GM18505 (cell line): ENCODE results near the gene RCAN1.
"Not testable (repeated sequence)": the region's sequence is repeated elsewhere in the genome, so short reads cannot be mapped to it uniquely, and the experiment has no call there.

Experiments used
- ATAC-seq: cut with Tn5 transposase; IDR thresholded peaks from one replicate; pipeline ENCODE4 v1.9.1; 2021; ENCODE audit not compliant: unreplicated experiment
- POLR2A ChIP-seq: IDR thresholded peaks from 4 replicates; pipeline ENCODE4 v1.6.1; 2011; ENCODE audit warnings: borderline replicate concordance; ENCODE audit not compliant: insufficient read depth, insufficient read length; ENCODE audit errors: extremely low read depth

Gene RCAN1

DNA sequence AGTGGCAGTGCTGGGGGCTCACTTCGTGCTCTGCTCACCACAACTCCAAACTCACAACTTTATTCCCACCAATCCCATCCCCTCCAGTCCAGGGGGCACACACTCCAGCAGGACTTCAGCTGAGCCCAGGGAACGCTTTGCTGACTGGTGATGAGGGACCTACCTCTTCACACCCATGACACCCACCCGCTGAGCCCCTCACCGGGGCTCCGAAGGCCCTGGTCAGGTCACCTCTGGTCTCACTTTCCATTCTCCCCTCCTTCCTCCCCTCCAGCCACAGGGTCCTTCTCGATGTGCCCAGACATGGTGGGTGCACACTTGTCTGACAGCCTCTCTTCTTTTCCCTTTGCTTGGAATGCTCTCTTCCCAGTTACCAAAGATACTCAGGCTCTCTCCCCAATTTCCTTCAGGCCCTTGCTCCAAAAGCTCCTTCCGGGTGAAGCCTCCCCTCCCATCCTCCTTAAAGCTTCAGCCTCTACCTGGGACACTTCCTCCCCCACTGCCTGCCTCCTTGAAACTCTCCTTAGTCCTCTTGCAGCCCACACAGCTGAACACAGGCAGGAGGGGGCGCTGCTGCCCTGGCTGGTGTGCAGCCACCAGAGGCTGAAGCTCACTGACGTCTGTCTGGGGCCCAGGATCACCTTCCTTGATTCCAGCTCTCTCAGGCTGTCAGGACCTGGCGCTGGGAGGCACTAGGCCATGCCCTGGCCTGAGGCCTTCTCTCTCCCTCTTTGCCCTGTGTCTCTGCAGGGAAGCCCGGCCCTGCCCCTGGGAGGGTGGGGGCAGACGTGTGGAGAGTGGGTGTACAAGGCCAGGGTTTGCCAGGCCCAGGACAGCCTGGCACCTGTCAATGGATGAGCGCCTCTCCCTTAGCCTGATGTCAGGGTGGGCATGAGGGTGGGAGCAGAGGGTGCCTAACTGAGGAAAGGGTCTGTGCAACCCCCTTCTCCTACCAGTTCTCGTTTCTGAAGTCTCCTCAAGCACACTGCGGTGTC lies 104.5 kb downstream of the RCAN1 start:
- no peak for ATAC-seq
- no peak for TF ChIP-seq POLR2A

DNA sequence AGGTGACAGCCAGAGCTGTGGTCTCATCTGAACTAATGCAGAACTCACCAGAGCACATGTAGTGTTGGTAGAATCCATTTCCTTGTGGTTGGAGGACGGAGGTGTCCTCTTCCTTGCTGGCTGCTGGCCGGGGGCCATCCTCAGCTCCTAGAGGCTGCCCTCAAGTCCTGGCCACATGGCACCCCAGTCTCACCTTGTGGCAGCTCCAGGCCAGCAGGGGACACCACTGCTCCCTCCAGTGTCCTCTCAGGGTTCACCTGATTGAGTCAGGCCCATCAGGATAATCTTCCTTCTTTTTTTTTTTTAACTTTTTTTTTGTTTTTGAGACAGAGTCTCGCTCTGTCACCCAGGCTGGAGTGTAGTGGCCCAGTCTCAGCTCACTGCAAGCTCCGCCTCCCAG lies 105.8 kb downstream of the RCAN1 start:
- no peak for TF ChIP-seq POLR2A
- no peak for ATAC-seq

DNA sequence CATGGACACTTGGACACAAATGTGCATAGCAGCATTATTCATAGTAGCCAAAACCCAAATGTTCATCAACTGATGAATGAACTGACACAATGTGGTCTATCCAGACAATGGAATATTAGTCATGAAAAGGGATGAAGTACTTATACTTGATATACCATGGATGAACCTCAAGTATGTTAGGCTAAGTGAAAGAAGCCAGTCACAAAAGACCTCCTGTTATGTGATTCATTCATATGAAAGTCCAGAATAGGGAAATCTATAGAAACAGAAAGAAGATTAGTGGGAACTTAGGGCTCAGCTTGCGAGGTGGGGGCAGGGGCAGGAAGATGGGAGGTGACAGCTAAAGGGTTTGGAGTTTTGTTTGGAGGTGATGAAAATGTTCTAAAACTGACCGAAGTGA lies 110.3 kb downstream of the RCAN1 start:
- no peak for ATAC-seq
- TF ChIP-seq POLR2A = no peak

DNA sequence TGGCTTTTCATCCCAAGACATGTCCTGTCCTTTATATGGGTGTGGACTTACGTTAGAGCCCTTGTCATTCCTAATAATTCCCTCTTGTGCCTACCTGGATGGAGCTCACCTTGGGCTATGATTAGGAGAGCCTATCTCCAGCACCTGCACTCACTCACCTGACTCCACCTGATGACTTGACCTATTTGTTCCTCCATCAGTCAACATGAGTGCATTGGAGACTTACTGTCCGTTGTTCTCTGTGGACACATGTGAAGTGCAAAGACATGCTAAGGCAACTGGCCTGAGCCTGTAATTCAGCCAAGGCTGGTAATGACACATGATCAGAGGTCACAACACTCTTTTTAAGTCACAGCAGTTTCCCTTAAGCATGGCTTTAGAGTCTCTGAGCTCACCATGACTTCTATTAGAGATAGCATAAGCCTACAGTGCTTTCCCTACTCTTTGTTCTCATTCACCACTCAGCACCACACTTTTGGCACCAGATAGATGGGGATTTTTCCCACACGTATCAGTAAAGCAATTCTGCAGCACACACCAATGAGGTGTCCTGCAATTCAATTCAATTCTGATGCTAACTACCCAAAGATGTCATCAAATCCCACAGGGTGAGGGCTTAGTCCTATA lies 112.3 kb downstream of the RCAN1 start:
- TF ChIP-seq POLR2A = no peak
- ATAC-seq = no peak

DNA sequence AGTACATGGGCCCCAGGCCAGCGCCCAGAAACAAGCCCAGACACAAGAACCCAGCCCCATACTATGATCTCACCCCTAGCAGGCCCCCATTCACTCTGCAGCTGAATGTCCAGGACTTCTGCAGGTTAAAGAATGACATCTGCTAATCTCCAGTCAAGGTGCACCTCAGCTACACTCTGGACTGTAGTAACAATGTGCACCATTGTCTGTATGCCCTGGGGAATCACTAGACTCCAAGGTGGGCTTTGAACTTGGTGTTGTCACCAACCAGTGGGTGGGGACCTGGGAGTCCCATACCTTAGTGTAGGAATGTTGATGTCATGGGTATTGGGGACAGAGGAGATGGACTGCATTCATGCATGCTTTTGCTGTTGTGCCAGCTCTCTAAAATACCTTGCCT lies 113.2 kb downstream of the RCAN1 start:
- ATAC-seq = no peak
- TF ChIP-seq POLR2A = no peak

DNA sequence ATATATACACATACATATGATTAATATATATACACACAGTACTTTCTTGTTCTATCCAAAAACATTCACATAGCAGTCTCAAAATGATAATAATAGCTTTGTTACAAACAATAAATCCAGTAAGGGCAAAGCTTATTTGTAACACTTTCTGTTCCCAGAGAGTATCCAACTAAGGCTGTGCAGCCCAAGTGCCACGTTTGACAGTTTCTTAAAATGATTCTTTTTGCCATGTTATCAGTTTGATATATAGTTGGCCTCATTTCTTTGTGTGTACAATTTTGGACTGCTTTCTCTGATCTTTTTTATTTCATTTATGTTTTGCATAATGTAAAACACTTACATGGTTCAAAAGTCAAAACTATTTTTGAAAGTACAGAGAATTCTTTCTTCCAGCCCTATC lies 114.7 kb downstream of the RCAN1 start:
- ATAC-seq = no peak
- no peak for TF ChIP-seq POLR2A

DNA sequence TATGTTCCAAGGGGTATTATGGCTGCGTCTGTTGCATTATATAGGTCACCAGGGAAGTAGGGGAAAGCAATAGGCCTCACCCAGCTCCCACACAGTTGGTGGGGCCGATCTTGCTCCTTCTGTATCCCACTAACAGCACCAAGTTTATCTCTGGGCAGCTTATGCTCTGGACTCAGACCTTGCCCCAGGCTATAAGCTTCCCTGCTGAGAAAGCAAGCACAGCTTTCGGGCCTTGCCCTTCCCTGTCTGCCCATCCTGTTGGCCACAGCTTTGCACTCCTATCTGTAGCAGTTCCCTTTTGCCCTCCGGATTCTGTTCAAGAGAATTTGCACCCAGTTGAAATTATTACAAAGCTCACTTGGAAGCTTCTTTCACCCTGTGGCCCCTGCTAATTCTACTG lies 115.8 kb downstream of the RCAN1 start:
- ATAC-seq = no peak
- TF ChIP-seq POLR2A = no peak

DNA sequence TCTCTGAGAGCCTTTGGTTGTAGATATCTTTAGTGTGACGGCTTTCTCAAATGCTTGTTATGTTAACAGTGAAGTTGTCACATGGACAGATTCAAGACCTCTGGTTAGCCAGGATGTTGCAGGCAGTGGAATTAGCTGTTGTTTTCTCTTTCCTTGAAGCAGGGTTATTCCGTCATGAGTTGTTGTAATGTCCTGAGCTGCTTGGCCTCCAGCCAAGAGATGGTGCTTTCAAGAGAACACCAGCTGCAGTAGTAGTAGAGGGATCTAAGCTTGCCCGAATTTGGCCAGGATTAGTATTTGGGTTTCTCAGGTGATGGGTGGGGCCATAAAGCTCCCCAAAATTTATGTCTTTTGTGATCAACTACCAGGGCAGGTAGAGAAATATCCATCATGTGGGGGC lies 116.3 kb downstream of the RCAN1 start:
- TF ChIP-seq POLR2A = no peak
- no peak for ATAC-seq

DNA sequence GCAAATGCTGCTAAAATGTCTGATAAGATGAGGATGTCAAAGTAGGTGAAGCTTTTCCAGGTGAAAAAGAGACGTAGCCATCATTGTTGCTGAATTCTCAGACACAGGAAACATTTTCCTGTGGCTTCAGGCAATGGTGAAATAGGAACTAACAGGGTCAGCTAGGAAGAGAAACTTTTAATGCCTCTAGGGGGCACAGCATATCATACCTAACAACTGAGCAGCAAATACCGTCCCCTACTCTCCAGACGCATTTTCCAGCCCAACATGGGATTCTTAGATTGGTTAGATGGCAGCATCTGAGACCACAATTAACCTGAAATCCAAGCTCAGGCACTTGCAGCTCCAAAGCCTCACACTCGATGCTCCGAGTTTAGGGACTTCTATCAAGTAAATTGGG lies 131.1 kb downstream of the RCAN1 start:
- ATAC-seq = not testable (repeated sequence)

DNA sequence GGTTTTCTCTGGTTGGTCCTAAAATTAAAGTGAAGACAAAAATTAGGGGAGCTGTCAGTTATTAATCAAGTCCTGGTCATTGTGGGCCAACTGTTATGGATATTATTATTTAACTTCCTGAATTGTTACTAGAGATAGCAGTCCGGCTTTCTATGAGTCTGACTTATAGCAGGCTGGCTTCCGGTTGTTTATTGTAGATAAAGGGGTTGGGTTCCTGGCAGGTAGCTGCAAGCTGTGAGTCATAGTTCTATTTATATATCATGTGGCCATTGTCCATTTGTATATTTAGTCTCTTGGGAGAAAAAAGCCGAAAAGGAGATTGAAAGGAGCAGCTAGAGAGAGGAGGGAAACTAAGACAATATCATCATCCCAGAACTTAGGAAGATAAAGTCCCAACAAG lies 131.5 kb downstream of the RCAN1 start:
- ATAC-seq = not testable (repeated sequence)

DNA sequence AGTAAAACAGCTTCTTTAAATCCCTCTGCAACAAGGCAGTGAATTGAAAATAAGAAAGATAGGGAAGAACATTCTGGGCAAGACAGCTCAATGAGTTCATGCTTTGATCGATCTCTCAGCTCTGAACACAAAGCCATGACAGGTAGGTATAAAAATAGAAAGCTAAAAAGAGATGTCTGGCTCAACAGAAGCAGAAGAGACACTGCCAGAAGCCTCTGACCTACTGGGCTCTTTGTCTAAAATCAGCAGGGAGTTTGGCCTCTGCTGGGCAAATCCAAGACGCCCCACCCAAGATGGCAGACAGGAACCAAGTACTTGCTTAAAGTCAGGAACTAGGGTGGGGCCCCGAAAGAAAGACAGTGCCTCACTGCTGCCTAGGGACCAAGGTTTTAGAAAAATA lies 147.6 kb downstream of the RCAN1 start:
- not testable (repeated sequence) for ATAC-seq
